ENCODE results near the gene RUNX1. TPM values are rescaled to one million over a fixed set of nuclear protein-coding genes. Genes with fewer than 3 reads are reported as not detected.

Gene RUNX1
- polyA plus RNA-seq, 3 donors: 6.2 to 49.7 (median 8.7) TPM

GRCh38 chr21:34999397-34999941 is 49.6 kb downstream of the RUNX1 start:
- peak in 2 of 3 donors; percentile 51 to 64 for DNase-seq
- Histone ChIP-seq H3K4me3 (replicated peaks in 1 of 3; ENCODE audit: low read depth in 2 of 3, low read length in 3 of 3) (no peak overlapping the region), H3K9ac (ENCODE audit: insufficient read depth, low read length, poor library complexity, severe bottlenecking) (no peak overlapping the region), H3K27me3 (ENCODE audit: control insufficient read depth in 2 of 2, insufficient read depth in 2 of 2, low read length in 2 of 2) (no peaks in the 10 kb centered on the region), H3K9me3 (replicated peaks in 1 of 2; ENCODE audit: control insufficient read depth in 1 of 2, insufficient read depth in 1 of 2, low read length in 2 of 2) (no peaks in the 10 kb centered on the region), H3K4me2 (replicated peaks; ENCODE audit: extremely low read depth, low read length, poor library complexity, severe bottlenecking) (no peak overlapping the region), H3K27ac (ENCODE audit: low read depth in 1 of 2, low read length in 2 of 2) (peak overlapping the region in 1 of 2 donors; percentile 34), H3K4me1 (ENCODE audit: control insufficient read depth in 1 of 2, insufficient read depth in 2 of 2, low read length in 2 of 2) (peaks cover 51 to 55% of the 10 kb centered on the region in 2 donors), H3K79me2 (ENCODE audit: insufficient read depth, low read length) (peaks cover 95% of the 10 kb centered on the region), H2AFZ (ENCODE audit: insufficient read depth, low read depth, low read length, poor library complexity, severe bottlenecking) (no peak overlapping the region), H4K20me1 (ENCODE audit: insufficient read depth, low read length) (peaks cover 93% of the 10 kb centered on the region), H3K36me3 (replicated peaks in 1 of 2; ENCODE audit: control insufficient read depth in 1 of 2, insufficient read depth in 2 of 2, low read length in 2 of 2) (peaks cover 0 to 5% of the 10 kb centered on the region in 2 donors)
- Mint-ChIP-seq H3K27me3 (ENCODE audit: low read depth in 3 of 3) (no peaks in the 10 kb centered on the region), H3K9me3 (no peaks in the 10 kb centered on the region), H3K27ac (peak overlapping the region in 6 of 7 donors; percentile 45 to 80 (median 56)), H3K4me1 (peaks cover 72% of the 10 kb centered on the region), H3K4me3 (peak overlapping the region in 1 of 2 donors; percentile 26), H3K36me3 (peaks cover 20 to 21% of the 10 kb centered on the region in 2 donors)
- intact Hi-C loops (cut with micrococcal nuclease): no loop called here
- no peak for TF ChIP-seq CTCF (IDR thresholded peaks at IDR 0.05)
- 7% methylated on average over 8 of the region's 10 CpGs for WGBS (ENCODE audit: insufficient coverage)

GRCh38 chr21:34998176-34998575 is 50.9 kb downstream of the RUNX1 start:
- no peak overlapping the region for H2AFZ ChIP-seq (ENCODE audit: insufficient read depth, low read depth, low read length, poor library complexity, severe bottlenecking)
- H3K4me1 ChIP-seq (ENCODE audit: control insufficient read depth in 1 of 2, insufficient read depth in 2 of 2, low read length in 2 of 2): peaks cover 53 to 58% of the 10 kb centered on the region in 2 donors
- peaks cover 14 to 17% of the 10 kb centered on the region in 2 donors for H3K36me3 Mint-ChIP-seq

More at GRCh38 chr21:34998176-34998575, 50.9 kb downstream of the RUNX1 start:
- no peak overlapping the region for H3K4me3 Mint-ChIP-seq
- H3K9me3 Mint-ChIP-seq: no peaks in the 10 kb centered on the region
- peaks cover 93% of the 10 kb centered on the region for H4K20me1 ChIP-seq (ENCODE audit: insufficient read depth, low read length)
- H3K27me3 ChIP-seq (ENCODE audit: control insufficient read depth in 2 of 2, insufficient read depth in 2 of 2, low read length in 2 of 2): no peaks in the 10 kb centered on the region
- WGBS (ENCODE audit: insufficient coverage): 26% methylated on average over 5 of the region's 5 CpGs
- H3K27ac Mint-ChIP-seq: peak overlapping the region in 4 of 7 donors; percentile 32 to 60 (median 41)
- H3K9me3 ChIP-seq (replicated peaks in 1 of 2; ENCODE audit: control insufficient read depth in 1 of 2, insufficient read depth in 1 of 2, low read length in 2 of 2): no peaks in the 10 kb centered on the region
- DNase-seq: no peak
- intact Hi-C loops (cut with micrococcal nuclease): no loop called here
- peaks cover 66% of the 10 kb centered on the region for H3K4me1 Mint-ChIP-seq
- TF ChIP-seq CTCF (IDR thresholded peaks at IDR 0.05): no peak
- H3K4me3 ChIP-seq (replicated peaks in 1 of 3; ENCODE audit: low read depth in 2 of 3, low read length in 3 of 3): no peak overlapping the region
- no peaks in the 10 kb centered on the region for H3K36me3 ChIP-seq (replicated peaks in 1 of 2; ENCODE audit: control insufficient read depth in 1 of 2, insufficient read depth in 2 of 2, low read length in 2 of 2)
- H3K9ac ChIP-seq (ENCODE audit: insufficient read depth, low read length, poor library complexity, severe bottlenecking): no peak overlapping the region
- peaks cover 95% of the 10 kb centered on the region for H3K79me2 ChIP-seq (ENCODE audit: insufficient read depth, low read length)
- H3K4me2 ChIP-seq (replicated peaks; ENCODE audit: extremely low read depth, low read length, poor library complexity, severe bottlenecking): no peak overlapping the region
- no peak overlapping the region for H3K27ac ChIP-seq (ENCODE audit: low read depth in 1 of 2, low read length in 2 of 2)
- no peaks in the 10 kb centered on the region for H3K27me3 Mint-ChIP-seq (ENCODE audit: low read depth in 3 of 3)
